DOHH2 (cell line): ENCODE measurements around the gene MFAP3.

Source experiments
- H3F3A ChIP-seq: fragments of 200-600 bp; sonication (generic), shearing (Covaris generic); 2 replicates; pipeline ENCODE4 v1.6.0; 2016; ENCODE audit warnings: antibody characterized with exemption, mild to moderate bottlenecking; ENCODE audit not compliant: control insufficient read depth, insufficient read depth
- H3K27ac ChIP-seq: fragments of 200-600 bp; sonication (generic); 2 replicates; pipeline ENCODE4 v1.5.1; 2014; ENCODE audit warnings: low read depth, mild to moderate bottlenecking, low read length, moderate library complexity
- H3K27me3 ChIP-seq: fragments of 200-600 bp; sonication (generic); 2 replicates; pipeline ENCODE4 v1.6.1; 2014; ENCODE audit warnings: mild to moderate bottlenecking, low read length, mixed read lengths; ENCODE audit not compliant: control insufficient read depth
- H3K36me3 ChIP-seq: fragments of 200-600 bp; sonication (generic); 2 replicates; pipeline ENCODE4 v1.6.1; 2014; ENCODE audit warnings: mild to moderate bottlenecking, low read length, moderate library complexity, mixed read lengths; ENCODE audit not compliant: control insufficient read depth
- H3K4me1 ChIP-seq: fragments of 200-600 bp; sonication (generic); 2 replicates; pipeline ENCODE4 v1.6.1; 2014; ENCODE audit warnings: mild to moderate bottlenecking, low read length, mixed read lengths; ENCODE audit not compliant: control insufficient read depth
- H3K4me2 ChIP-seq: fragments of 200-600 bp; sonication (generic); 2 replicates; pipeline ENCODE4 v1.6.0; 2014; ENCODE audit warnings: mild to moderate bottlenecking, low read length, moderate library complexity
- H3K4me3 ChIP-seq: fragments of 200-600 bp; sonication (generic); 2 replicates; pipeline ENCODE4 v1.5.1; 2014; ENCODE audit warnings: mild to moderate bottlenecking, low read length, mixed read lengths
- H3K79me2 ChIP-seq: fragments of 200-600 bp; sonication (generic); 2 replicates; pipeline ENCODE4 v1.6.1; 2014; ENCODE audit warnings: mild to moderate bottlenecking, low read length, mixed read lengths; ENCODE audit not compliant: control insufficient read depth
- H3K9me2 ChIP-seq: fragments of 200-600 bp; sonication (generic); replicated peaks from 2 replicates; pipeline ENCODE4 v1.6.1; 2014; ENCODE audit warnings: mild to moderate bottlenecking, low read length, mixed read lengths; ENCODE audit not compliant: control insufficient read depth
- H3K9me3 ChIP-seq: fragments of 200-600 bp; sonication (generic); 2 replicates; pipeline ENCODE4 v1.6.1; 2014; ENCODE audit warnings: antibody characterized with exemption, low read length, mixed read lengths; ENCODE audit not compliant: control insufficient read depth, insufficient read depth
- H4K20me1 ChIP-seq: fragments of 200-600 bp; sonication (generic); 2 replicates; pipeline ENCODE4 v1.6.0; 2014; ENCODE audit warnings: low read depth, mild to moderate bottlenecking, antibody characterized with exemption, low read length, moderate library complexity; ENCODE audit not compliant: control insufficient read depth, insufficient read depth
- CTCF ChIP-seq: fragments of 200-600 bp; sonication (generic); IDR thresholded peaks from one replicate; pipeline ENCODE4 v1.5.1; 2014; ENCODE audit warnings: antibody characterized with exemption, mild to moderate bottlenecking, low read depth, low read length; ENCODE audit not compliant: poor library complexity, severe bottlenecking
- EZH2phosphoT487 ChIP-seq: fragments of 200-600 bp; sonication (generic); IDR thresholded peaks from 2 replicates; pipeline ENCODE4 v1.6.1; 2017; ENCODE audit warnings: borderline replicate concordance, mild to moderate bottlenecking, antibody characterized with exemption, low read length, moderate library complexity, mixed read lengths

Gene MFAP3

GRCh38 chr5:154090656-154091055 is 51.9 kb downstream of the MFAP3 start:
- peaks cover 10% of the 10 kb centered on the region for H3K27me3 ChIP-seq
- H3K79me2 ChIP-seq = no peaks in the 10 kb centered on the region
- H3F3A ChIP-seq = no peaks in the 10 kb centered on the region
- no peaks in the 10 kb centered on the region for H3K9me3 ChIP-seq
- H3K4me3 ChIP-seq = no peak overlapping the region
- H3K4me1 ChIP-seq = no peaks in the 10 kb centered on the region
- H4K20me1 ChIP-seq = no peaks in the 10 kb centered on the region
- H3K27ac ChIP-seq = no peak overlapping the region
- no peaks in the 10 kb centered on the region for H3K36me3 ChIP-seq
- H3K4me2 ChIP-seq = no peak overlapping the region
- TF ChIP-seq EZH2phosphoT487 (no peak), CTCF (no peak)
- H3K9me2 ChIP-seq = no peaks in the 10 kb centered on the region

GRCh38 chr5:154092356-154093141 is 53.8 kb downstream of the MFAP3 start:
- H3K27ac ChIP-seq = no peak overlapping the region
- no peak for TF ChIP-seq CTCF
- no peak for TF ChIP-seq EZH2phosphoT487

GRCh38 chr5:154093142-154093532 is 54.4 kb downstream of the MFAP3 start:
- Histone ChIP-seq H3F3A (no peaks in the 10 kb centered on the region), H3K4me1 (no peaks in the 10 kb centered on the region), H4K20me1 (no peaks in the 10 kb centered on the region), H3K27me3 (peaks cover 10% of the 10 kb centered on the region), H3K36me3 (no peaks in the 10 kb centered on the region), H3K9me2 (no peaks in the 10 kb centered on the region), H3K27ac (no peak overlapping the region), H3K4me2 (no peak overlapping the region), H3K9me3 (no peaks in the 10 kb centered on the region), H3K79me2 (no peaks in the 10 kb centered on the region), H3K4me3 (no peak overlapping the region)
- no peak for TF ChIP-seq EZH2phosphoT487
- no peak for TF ChIP-seq CTCF

More at GRCh38 chr5:154092356-154093141, 53.8 kb downstream of the MFAP3 start:
- H3K27me3 ChIP-seq = peaks cover 10% of the 10 kb centered on the region
- no peaks in the 10 kb centered on the region for H3K9me3 ChIP-seq
- H3K36me3 ChIP-seq = no peaks in the 10 kb centered on the region
- H3K9me2 ChIP-seq = no peaks in the 10 kb centered on the region
- H3K4me2 ChIP-seq = no peak overlapping the region
- H3K79me2 ChIP-seq = no peaks in the 10 kb centered on the region
- H4K20me1 ChIP-seq = no peaks in the 10 kb centered on the region
- H3F3A ChIP-seq = no peaks in the 10 kb centered on the region
- H3K4me3 ChIP-seq = no peak overlapping the region
- no peaks in the 10 kb centered on the region for H3K4me1 ChIP-seq
